ENCODE results near the gene PRKG1. TPM values are rescaled to one million over a fixed set of nuclear protein-coding genes. Genes with fewer than 3 reads are reported as not detected.

Gene PRKG1
- total RNA-seq, 4 donors from 2014 or later: 1.2 to 6.5 (median 2.7) TPM

GRCh38 chr10:51086710-51087109 is 12.4 kb downstream of the PRKG1 start:
- no peak for DNase-seq (ENCODE audit: low spot score in 2 of 2)
- no peaks in the 10 kb centered on the region for H3K36me3 ChIP-seq
- no peak overlapping the region for H3K27ac ChIP-seq
- 87% methylated on average over 4 of the region's 4 CpGs for WGBS
- no peaks in the 10 kb centered on the region for H3K4me1 ChIP-seq
- TF ChIP-seq EP300 (IDR thresholded peaks at IDR 0.05) (no peak), CTCF (IDR thresholded peaks at IDR 0.05) (no peak), POLR2A (IDR thresholded peaks at IDR 0.05) (no peak), POLR2AphosphoS5 (IDR thresholded peaks at IDR 0.05) (no peak)
- H3K4me3 ChIP-seq: no peak overlapping the region
- no peaks in the 10 kb centered on the region for H3K27me3 ChIP-seq
- no peaks in the 10 kb centered on the region for H3K9me3 ChIP-seq

GRCh38 chr10:51087114-51087513 is 12.8 kb downstream of the PRKG1 start:
- Histone ChIP-seq H3K4me3 (no peak overlapping the region), H3K27ac (no peak overlapping the region), H3K36me3 (no peaks in the 10 kb centered on the region), H3K27me3 (no peaks in the 10 kb centered on the region), H3K4me1 (no peaks in the 10 kb centered on the region), H3K9me3 (no peaks in the 10 kb centered on the region)
- TF ChIP-seq POLR2AphosphoS5 (IDR thresholded peaks at IDR 0.05): no peak
- no peak for TF ChIP-seq POLR2A (IDR thresholded peaks at IDR 0.05)
- no peak for TF ChIP-seq CTCF (IDR thresholded peaks at IDR 0.05)
- no peak for DNase-seq (ENCODE audit: low spot score in 2 of 2)

- H3K4me1 ChIP-seq: no peaks in the 10 kb centered on the region
Measured at GRCh38 chr10:51090190-51090589, 15.9 kb downstream of the PRKG1 start.

GRCh38 chr10:51092402-51092801 is 18.1 kb downstream of the PRKG1 start:
- DNase-seq (ENCODE audit: low spot score in 2 of 2): no peak
- no peak overlapping the region for H3K4me3 ChIP-seq
- H3K27ac ChIP-seq: no peak overlapping the region
- WGBS: 64% methylated on average over 2 of the region's 2 CpGs
- H3K36me3 ChIP-seq: no peaks in the 10 kb centered on the region
- no peak for TF ChIP-seq EP300 (IDR thresholded peaks at IDR 0.05)
- no peak for TF ChIP-seq POLR2AphosphoS5 (IDR thresholded peaks at IDR 0.05)
- TF ChIP-seq POLR2A (IDR thresholded peaks at IDR 0.05): no peak
- no peak for TF ChIP-seq CTCF (IDR thresholded peaks at IDR 0.05)
- H3K4me1 ChIP-seq: no peaks in the 10 kb centered on the region
- no peaks in the 10 kb centered on the region for H3K9me3 ChIP-seq
- H3K27me3 ChIP-seq: no peaks in the 10 kb centered on the region

More at GRCh38 chr10:51090190-51090589, 15.9 kb downstream of the PRKG1 start:
- no peak for DNase-seq (ENCODE audit: low spot score in 2 of 2)
- Histone ChIP-seq H3K36me3 (no peaks in the 10 kb centered on the region), H3K27me3 (no peaks in the 10 kb centered on the region), H3K4me3 (no peak overlapping the region), H3K9me3 (no peaks in the 10 kb centered on the region), H3K27ac (no peak overlapping the region)
- TF ChIP-seq EP300 (IDR thresholded peaks at IDR 0.05): no peak
- no peak for TF ChIP-seq POLR2AphosphoS5 (IDR thresholded peaks at IDR 0.05)
- no peak for TF ChIP-seq CTCF (IDR thresholded peaks at IDR 0.05)
- no peak for TF ChIP-seq POLR2A (IDR thresholded peaks at IDR 0.05)

- Histone ChIP-seq H3K27me3 (no peaks in the 10 kb centered on the region), H3K9me3 (no peaks in the 10 kb centered on the region), H3K4me1 (no peaks in the 10 kb centered on the region), H3K4me3 (no peak overlapping the region), H3K36me3 (no peaks in the 10 kb centered on the region), H3K27ac (no peak overlapping the region)
- DNase-seq (ENCODE audit: low spot score in 2 of 2): no peak
- 94% methylated on average over 3 of the region's 3 CpGs for WGBS
- TF ChIP-seq POLR2AphosphoS5 (IDR thresholded peaks at IDR 0.05) (no peak), CTCF (IDR thresholded peaks at IDR 0.05) (no peak), EP300 (IDR thresholded peaks at IDR 0.05) (no peak), POLR2A (IDR thresholded peaks at IDR 0.05) (no peak)
Measured at GRCh38 chr10:51095444-51095843, 21.2 kb downstream of the PRKG1 start.
